Daoy (cell line): ENCODE measurements around the gene ETS2. TPM values are rescaled to one million over a fixed set of nuclear protein-coding genes. Genes with fewer than 3 reads are reported as not detected.
A peak's percentile ranks its signal among the peaks of the same experiment; 100 is the strongest.
"Not testable (repeated sequence)": the region's sequence is repeated elsewhere in the genome, so short reads cannot be mapped to it uniquely, and the experiment has no call there.

Source experiments
- DNase-seq: peaks from one replicate; pipeline ENCODE4 v3.0.0-alpha.2; 2015; ENCODE audit warnings: low read depth
- total RNA-seq: library from RNA; depleted of rRNA; stranded (reverse); fragments of >200 nt; shearing (Covaris generic); gene quantifications from 2 replicates; pipeline ENCODE4 v1.2.3, GENCODE V29; 2014

The ETS2 gene
- total RNA-seq, 1 experiment from 2014 or later: 21.5 TPM

- peak; percentile 87 for DNase-seq
Measured at GRCh38 chr21:38839328-38840286, 33.9 kb downstream of the ETS2 start.

DNA sequence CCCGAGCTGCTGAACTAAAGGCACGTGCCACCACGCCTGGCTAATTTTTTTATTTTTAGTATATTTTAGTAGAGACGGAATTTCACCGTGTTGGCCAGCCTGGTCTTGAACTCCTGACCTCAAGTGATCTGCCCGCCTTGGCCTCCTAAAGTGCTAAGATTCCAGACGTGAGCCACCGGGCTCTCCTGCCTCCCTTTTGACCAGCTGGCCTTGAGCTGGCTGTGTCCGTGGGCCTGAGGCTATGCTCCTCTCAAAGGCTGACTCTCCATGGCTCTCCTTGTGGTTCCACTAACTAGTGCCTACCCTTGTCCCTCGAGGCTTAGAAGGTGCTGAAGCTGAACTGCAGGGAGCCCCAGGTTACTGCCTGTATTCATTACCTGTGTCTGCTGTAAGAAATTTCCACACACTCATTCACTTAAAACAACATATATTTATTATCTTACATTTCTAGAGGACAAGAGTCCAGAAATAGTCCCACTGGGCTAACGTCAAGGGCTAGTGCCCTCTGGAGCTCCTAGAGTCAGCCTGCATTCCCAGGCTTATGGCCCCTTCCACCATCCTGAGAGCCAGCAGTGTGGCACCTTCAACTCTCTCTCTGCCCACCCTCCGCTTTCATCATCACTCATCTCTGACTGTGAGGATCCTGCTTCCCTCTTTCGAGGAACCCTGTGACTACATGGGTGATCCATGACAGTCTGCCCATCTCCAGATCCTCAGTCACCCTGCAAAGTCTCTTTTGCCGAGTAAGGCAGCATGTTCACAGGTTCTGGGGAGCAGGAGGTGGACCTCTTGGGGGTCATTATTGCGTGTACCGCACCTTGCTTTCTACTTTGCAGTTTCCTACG lies 34.9 kb downstream of the ETS2 start:
- DNase-seq: no peak

DNA sequence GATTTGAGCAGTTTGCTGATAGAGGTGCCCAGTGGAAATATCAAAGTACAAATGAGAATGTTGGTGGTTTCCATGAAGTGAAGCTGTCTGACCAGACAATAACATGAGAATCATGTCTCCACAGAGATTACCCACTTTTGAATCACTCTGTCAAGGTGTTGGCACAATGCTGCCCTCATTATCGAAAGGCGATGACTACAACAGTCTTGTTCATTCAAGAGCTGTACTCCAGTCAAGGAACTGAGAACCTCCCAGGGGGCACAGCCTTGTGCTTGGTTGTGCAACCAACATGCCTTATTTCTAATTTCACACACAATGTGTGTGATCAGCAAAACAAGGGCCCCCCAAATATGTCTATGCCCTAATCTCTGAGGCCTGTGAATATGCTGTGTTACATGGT lies 35.7 kb downstream of the ETS2 start:
- DNase-seq: no peak

GRCh38 chr21:38842079-38842478 lies 36.4 kb downstream of the ETS2 start:
- no peak for DNase-seq

DNA sequence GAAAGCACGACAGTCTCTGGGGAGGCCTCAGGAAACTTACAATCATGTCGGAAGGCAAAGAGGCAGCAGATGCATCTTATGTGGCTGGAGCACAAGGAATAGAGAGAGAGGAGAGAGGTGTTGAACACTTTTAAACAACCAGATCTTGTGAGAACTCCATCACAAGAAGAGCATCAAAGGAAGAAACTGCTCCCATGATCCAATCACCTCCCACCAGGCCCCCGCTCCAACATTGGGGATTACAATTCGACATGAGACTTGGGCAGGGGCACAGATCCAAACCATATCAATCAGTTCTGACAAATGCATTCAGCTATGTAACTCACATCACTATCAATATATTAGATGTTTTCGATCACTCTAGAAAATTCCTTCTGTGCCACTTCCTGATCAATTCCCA lies 37.6 kb downstream of the ETS2 start:
- DNase-seq: no peak

GRCh38 chr21:38843806-38844503 lies 38.2 kb downstream of the ETS2 start:
- DNase-seq: no peak

DNA sequence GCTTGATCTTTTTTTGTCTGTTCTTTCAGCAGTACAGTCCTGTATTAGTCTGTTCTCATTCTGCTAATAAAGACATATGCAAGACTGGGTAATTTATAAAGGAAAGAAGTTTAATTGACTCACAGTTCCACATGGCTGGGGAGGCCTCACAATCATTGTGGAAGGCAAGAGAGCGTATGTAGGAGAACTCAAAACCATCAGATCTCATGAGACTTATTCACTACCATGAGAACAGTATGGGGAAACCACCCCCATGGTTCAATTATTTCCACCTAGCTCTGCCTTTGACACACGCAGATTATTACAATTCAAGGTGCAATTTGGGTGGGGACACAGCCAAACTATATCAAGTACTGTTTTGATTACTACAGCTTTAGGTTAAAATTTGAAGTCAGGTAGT lies 39.6 kb downstream of the ETS2 start:
- not testable (repeated sequence) for DNase-seq

- DNase-seq: no peak
Measured at GRCh38 chr21:38847556-38847955, 41.8 kb downstream of the ETS2 start.

- DNase-seq: no peak
Measured at GRCh38 chr21:38848187-38848609, 42.5 kb downstream of the ETS2 start.

- no peak for DNase-seq
Measured at GRCh38 chr21:38849776-38850175, 44.0 kb downstream of the ETS2 start.

- no peak for DNase-seq
Measured at GRCh38 chr21:38850277-38850951, 44.7 kb downstream of the ETS2 start.

DNA sequence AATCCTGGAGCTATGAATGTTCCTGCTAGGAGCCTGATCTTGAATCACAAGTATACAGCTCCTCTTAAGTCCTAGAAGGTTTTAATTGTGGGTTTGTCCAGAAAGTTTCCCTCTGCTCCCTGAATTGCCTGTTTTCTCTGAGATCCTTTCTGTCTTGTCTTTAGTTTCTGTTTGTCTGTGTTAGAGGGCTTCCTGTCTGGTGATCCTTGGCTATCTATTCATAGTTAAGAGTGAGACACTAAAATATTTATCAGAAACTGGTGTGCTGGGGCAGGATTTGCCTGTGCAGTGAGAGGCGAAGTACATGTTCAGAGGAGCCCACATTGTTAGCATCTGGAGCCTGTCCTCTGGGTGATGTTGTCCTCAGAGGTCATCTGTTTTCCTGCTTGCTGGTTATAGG lies 45.4 kb downstream of the ETS2 start:
- no peak for DNase-seq

DNA sequence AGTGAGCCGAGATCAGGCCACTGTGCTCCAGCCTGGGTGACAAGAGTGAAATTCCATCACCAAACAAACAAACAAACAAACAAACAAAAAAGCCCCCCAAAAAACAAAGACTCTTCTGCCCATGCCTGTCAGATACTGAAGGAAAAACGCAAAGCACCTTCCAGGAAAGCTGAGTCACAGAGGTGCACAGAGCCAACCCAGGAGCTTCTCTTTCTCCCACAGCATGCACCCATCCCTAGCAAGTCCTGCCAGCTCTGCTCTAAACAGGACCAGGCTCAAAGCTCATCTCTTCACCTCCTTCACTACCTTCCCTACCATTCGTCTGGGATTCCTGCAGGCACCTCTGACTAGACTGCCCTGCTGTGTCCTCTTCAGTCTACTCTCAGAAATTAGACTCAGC lies 46.5 kb downstream of the ETS2 start:
- no peak for DNase-seq

DNA sequence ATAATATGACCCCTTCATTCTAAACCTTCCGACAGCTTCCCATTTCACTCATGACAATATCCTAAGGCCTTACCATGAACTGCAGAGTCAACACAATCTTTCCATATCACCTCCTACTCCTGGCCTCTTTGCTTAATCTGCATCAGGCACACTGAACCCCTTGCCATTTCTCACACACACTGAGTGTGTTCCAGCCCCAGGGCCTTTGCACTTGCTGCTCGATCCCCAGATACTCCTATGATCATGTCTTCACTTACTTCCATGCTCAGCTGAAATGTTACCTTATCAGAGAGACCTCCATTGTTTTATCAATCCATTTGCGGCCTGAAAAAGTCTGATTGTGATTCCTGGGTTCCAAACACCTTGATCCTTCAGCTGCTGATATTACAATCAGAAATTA lies 47.0 kb downstream of the ETS2 start:
- no peak for DNase-seq

- peak; percentile 97 for DNase-seq
Measured at GRCh38 chr21:38853421-38853919, 47.7 kb downstream of the ETS2 start.

- DNase-seq: no peak
Measured at GRCh38 chr21:38857152-38857825, 51.6 kb downstream of the ETS2 start.

DNA sequence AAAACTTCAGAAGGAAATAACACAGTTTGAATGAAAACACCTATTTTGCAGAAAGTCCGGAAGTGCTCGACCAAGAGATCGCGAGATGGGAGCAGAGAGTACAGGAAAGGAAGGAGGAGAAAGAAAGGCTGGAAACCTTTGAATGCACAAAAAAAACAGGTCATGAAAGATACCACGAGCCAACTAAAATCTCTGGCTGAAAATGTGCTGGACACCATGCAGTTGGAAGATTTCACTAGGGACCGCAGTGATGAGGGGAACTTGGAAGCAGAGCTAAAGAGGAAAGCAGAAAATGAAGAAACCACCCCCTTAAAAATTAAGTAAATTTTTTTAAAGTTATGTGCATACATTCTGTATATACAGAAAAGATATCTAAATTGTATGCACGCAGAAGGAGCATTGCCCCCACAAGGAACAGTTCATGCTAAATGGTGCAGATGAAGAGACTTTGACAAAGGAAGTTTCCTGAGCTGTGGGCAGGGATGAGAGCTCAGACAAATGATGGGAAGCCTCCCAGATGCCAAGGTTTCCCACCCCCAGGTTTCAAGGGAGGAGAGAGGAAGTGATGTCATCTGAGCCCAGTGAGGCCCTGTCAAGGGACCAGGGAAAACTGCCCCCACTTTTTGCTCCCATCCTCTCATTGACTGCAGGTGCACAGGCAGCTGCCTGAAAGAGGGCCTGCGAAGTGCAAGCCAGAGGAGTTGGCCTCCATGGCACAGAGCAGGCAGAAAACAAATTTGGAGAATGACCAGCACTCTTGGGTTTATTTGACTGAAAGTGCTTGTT lies 52.5 kb downstream of the ETS2 start:
- no peak for DNase-seq

- DNase-seq: no peak
Measured at GRCh38 chr21:38858812-38859205, 53.1 kb downstream of the ETS2 start.

DNA sequence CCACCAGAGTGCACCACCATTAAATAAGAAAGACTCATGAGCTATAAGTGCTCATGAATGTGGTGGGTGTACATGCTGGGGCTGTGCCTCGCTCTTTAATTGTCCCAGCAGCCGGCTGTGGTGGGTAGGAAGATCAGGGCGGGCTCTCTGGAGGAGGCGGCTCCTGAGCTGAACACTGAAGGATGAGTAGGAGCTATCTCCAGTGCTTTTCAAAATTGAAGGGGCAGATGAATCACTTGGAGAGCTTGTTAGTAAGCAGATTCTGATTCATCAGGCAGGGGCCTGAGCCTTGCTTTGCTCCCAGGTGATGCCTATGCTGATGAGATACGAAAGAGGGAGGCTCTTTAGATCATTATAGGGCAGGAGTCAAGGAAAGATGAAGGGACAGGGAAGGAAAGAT lies 54.1 kb downstream of the ETS2 start:
- DNase-seq: no peak

GRCh38 chr21:38861056-38861455 lies 55.3 kb downstream of the ETS2 start:
- DNase-seq: no peak
